ENCODE results near the gene C16orf92. TPM values are rescaled to one million over a fixed set of nuclear protein-coding genes. Genes with fewer than 3 reads are reported as not detected.

The C16orf92 gene
- total and polyA plus RNA-seq, 2 of the 13 experiments (the other 11 are each of a cell fraction or from before 2014, with no cell fraction given) = not detected

DNA sequence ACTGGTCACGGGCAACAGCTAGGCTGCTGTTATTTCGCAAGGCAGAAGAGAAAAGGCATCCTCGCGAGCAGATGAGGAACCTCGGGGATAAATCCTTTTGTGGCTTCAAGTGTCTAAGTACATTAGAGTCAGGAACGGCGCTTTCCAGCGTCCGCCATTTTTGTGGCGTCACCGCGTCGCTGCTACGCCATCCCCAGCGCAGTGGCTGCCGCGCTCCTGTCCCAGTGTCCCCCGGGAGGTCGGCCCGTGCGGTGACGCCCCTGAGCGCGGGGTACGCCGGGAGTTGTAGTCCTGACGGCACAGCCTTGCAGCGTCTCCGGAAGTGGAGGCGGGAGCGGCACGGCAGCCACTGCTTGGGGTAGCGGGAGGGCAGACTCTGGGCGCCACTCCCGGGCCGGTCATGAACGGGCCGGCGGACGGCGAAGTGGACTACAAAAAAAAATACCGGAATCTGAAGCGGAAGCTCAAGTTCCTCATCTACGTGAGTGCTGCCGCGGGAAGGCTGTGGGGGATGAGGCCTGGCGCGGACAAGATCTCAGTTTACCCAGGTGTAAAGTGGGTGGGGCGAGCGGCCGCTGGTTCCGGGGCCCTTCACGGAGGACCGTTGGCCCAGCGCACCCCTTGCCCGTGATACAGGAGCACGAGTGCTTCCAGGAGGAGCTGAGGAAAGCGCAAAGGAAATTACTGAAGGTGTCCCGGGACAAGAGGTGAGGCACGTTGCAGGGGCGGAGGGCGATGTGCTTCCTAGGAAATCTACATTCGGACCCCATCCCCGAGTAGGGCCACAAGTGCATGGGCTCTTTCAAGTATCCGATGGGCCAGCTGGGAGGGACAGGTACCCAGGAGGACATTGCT lies 26.9 kb upstream of the C16orf92 start, which contains the start of gene INO80E (continued):
- TF ChIP-seq, protein P1, sequence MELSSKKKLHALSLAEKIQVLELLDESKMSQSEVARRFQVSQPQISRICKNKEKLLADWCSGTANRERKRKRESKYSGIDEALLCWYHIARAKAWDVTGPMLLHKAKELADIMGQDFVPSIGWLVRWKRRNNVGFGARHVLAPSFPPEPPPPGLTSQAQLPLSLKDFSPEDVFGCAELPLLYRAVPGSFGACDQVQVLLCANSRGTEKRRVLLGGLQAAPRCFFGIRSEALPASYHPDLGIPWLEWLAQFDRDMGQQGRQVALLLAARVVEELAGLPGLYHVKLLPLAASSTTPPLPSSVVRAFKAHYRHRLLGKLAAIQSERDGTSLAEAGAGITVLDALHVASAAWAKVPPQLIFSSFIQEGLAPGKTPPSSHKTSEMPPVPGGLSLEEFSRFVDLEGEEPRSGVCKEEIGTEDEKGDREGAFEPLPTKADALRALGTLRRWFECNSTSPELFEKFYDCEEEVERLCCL (CRISPR knock-in tag; IDR thresholded peaks at IDR 0.05; ENCODE audit: borderline replicate concordance) = no peak; the same call in none of the 2 replicates
- TF ChIP-seq ZNF33B (CRISPR knock-in tag; IDR thresholded peaks at IDR 0.05) = peak; percentile 17; the same call in 1 of the 2 replicates
- peak; percentile 70 for TF ChIP-seq FOXO1 (CRISPR knock-in tag; IDR thresholded peaks at IDR 0.05)
- peak; percentile 100 for TF ChIP-seq ZNF501 (CRISPR knock-in tag; IDR thresholded peaks at IDR 0.05)
- TF ChIP-seq, protein P2, sequence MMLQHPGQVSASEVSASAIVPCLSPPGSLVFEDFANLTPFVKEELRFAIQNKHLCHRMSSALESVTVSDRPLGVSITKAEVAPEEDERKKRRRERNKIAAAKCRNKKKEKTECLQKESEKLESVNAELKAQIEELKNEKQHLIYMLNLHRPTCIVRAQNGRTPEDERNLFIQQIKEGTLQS (CRISPR knock-in tag; IDR thresholded peaks at IDR 0.05) = peak; percentile 79
- peak; percentile 63 for TF ChIP-seq TEAD3 (CRISPR knock-in tag; optimal IDR thresholded peaks at IDR 0.05; ENCODE audit: borderline replicate concordance)
- peak; percentile 91 for TF ChIP-seq KDM2A (CRISPR knock-in tag; IDR thresholded peaks at IDR 0.05; ENCODE audit: borderline replicate concordance, low read depth)
- TF ChIP-seq NFATC3 (CRISPR knock-in tag; IDR thresholded peaks at IDR 0.05) = no peak; the same call in 1 of the 2 replicates
- TF ChIP-seq U2AF1 (optimal IDR thresholded peaks at IDR 0.05; ENCODE audit: low read depth, low read length) = peak; percentile 77
- TF ChIP-seq BCL6 (CRISPR knock-in tag; IDR thresholded peaks at IDR 0.05) = peak; percentile 65
- TF ChIP-seq ZNF780A (CRISPR knock-in tag; IDR thresholded peaks at IDR 0.05) = no peak; the same call in 1 of the 2 replicates
- peak; percentile 39; the same call in 1 of the 2 replicates for TF ChIP-seq STAG1 (CRISPR knock-in tag; IDR thresholded peaks at IDR 0.05)
- TF ChIP-seq, protein P3, sequence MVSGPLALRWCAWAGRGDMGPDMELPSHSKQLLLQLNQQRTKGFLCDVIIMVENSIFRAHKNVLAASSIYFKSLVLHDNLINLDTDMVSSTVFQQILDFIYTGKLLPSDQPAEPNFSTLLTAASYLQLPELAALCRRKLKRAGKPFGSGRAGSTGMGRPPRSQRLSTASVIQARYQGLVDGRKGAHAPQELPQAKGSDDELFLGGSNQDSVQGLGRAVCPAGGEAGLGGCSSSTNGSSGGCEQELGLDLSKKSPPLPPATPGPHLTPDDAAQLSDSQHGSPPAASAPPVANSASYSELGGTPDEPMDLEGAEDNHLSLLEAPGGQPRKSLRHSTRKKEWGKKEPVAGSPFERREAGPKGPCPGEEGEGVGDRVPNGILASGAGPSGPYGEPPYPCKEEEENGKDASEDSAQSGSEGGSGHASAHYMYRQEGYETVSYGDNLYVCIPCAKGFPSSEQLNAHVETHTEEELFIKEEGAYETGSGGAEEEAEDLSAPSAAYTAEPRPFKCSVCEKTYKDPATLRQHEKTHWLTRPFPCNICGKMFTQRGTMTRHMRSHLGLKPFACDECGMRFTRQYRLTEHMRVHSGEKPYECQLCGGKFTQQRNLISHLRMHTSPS (CRISPR knock-in tag; IDR thresholded peaks at IDR 0.05; ENCODE audit: low read depth) = peak; percentile 53; the same call in 1 of the 2 replicates
- TF ChIP-seq, protein P4, sequence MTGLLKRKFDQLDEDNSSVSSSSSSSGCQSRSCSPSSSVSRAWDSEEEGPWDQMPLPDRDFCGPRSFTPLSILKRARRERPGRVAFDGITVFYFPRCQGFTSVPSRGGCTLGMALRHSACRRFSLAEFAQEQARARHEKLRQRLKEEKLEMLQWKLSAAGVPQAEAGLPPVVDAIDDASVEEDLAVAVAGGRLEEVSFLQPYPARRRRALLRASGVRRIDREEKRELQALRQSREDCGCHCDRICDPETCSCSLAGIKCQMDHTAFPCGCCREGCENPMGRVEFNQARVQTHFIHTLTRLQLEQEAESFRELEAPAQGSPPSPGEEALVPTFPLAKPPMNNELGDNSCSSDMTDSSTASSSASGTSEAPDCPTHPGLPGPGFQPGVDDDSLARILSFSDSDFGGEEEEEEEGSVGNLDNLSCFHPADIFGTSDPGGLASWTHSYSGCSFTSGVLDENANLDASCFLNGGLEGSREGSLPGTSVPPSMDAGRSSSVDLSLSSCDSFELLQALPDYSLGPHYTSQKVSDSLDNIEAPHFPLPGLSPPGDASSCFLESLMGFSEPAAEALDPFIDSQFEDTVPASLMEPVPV (CRISPR knock-in tag; IDR thresholded peaks at IDR 0.05) = peak; percentile 9; the same call in 1 of the 2 replicates
- peak; percentile 10; the same call in 1 of the 2 replicates for TF ChIP-seq ZNF644 (CRISPR knock-in tag; IDR thresholded peaks at IDR 0.05; ENCODE audit: low read depth)
- TF ChIP-seq, protein P5, sequence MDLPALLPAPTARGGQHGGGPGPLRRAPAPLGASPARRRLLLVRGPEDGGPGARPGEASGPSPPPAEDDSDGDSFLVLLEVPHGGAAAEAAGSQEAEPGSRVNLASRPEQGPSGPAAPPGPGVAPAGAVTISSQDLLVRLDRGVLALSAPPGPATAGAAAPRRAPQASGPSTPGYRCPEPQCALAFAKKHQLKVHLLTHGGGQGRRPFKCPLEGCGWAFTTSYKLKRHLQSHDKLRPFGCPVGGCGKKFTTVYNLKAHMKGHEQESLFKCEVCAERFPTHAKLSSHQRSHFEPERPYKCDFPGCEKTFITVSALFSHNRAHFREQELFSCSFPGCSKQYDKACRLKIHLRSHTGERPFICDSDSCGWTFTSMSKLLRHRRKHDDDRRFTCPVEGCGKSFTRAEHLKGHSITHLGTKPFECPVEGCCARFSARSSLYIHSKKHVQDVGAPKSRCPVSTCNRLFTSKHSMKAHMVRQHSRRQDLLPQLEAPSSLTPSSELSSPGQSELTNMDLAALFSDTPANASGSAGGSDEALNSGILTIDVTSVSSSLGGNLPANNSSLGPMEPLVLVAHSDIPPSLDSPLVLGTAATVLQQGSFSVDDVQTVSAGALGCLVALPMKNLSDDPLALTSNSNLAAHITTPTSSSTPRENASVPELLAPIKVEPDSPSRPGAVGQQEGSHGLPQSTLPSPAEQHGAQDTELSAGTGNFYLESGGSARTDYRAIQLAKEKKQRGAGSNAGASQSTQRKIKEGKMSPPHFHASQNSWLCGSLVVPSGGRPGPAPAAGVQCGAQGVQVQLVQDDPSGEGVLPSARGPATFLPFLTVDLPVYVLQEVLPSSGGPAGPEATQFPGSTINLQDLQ (CRISPR knock-in tag; IDR thresholded peaks at IDR 0.05) = peak; percentile 90; the same call in 1 of the 2 replicates
- TF ChIP-seq, protein P6, sequence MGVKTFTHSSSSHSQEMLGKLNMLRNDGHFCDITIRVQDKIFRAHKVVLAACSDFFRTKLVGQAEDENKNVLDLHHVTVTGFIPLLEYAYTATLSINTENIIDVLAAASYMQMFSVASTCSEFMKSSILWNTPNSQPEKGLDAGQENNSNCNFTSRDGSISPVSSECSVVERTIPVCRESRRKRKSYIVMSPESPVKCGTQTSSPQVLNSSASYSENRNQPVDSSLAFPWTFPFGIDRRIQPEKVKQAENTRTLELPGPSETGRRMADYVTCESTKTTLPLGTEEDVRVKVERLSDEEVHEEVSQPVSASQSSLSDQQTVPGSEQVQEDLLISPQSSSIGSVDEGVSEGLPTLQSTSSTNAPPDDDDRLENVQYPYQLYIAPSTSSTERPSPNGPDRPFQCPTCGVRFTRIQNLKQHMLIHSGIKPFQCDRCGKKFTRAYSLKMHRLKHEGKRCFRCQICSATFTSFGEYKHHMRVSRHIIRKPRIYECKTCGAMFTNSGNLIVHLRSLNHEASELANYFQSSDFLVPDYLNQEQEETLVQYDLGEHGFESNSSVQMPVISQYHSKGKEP (CRISPR knock-in tag; IDR thresholded peaks at IDR 0.05) = no peak; the same call in 1 of the 2 replicates
- peak; percentile 97 for TF ChIP-seq PHF8 (CRISPR knock-in tag; IDR thresholded peaks at IDR 0.05)
- TF ChIP-seq GATAD2A (CRISPR knock-in tag; IDR thresholded peaks at IDR 0.05) = peak; percentile 79
